ENCODE data around the gene KCNJ6. TPM values are rescaled to one million over a fixed set of nuclear protein-coding genes. Genes with fewer than 3 reads are reported as not detected.

Gene KCNJ6
- total RNA-seq, 1 donor from 2014 or later, result 10.5 TPM

DNA sequence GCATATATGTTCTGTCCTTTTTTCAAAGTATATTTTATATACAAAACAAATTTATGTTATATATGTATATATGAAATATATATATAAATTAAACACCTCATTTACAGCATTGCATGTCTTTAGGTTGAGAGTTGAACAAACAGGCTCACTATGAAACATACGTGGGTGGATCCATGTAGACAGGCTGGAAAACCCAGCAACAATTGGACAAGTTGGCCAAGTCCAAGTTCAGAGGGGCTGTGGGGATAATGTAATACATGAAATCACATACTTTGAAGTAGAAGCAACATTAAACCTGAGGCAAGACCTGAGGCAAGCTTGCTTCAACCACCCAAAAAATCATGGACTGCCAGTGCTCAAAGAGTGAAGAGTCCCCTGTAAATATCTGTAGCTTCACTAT lies 39.7 kb downstream of the KCNJ6 start:
- peaks cover 50% of the 10 kb centered on the region for H3K4me1 Mint-ChIP-seq (ENCODE audit: unreplicated experiment)
- H3K27ac Mint-ChIP-seq (ENCODE audit: unreplicated experiment), result peak overlapping the region; percentile 25
- TF ChIP-seq CTCF (IDR thresholded peaks at IDR 0.05), result no peak
- no peaks in the 10 kb centered on the region for H3K36me3 Mint-ChIP-seq (ENCODE audit: unreplicated experiment)
- H3K27me3 Mint-ChIP-seq (ENCODE audit: unreplicated experiment), result no peaks in the 10 kb centered on the region
- H3K9me3 Mint-ChIP-seq (ENCODE audit: unreplicated experiment), result no peaks in the 10 kb centered on the region
- no peak for DNase-seq (ENCODE audit: extremely low spot score, unreplicated experiment)
- no peak overlapping the region for H3K4me3 Mint-ChIP-seq (ENCODE audit: unreplicated experiment)

DNA sequence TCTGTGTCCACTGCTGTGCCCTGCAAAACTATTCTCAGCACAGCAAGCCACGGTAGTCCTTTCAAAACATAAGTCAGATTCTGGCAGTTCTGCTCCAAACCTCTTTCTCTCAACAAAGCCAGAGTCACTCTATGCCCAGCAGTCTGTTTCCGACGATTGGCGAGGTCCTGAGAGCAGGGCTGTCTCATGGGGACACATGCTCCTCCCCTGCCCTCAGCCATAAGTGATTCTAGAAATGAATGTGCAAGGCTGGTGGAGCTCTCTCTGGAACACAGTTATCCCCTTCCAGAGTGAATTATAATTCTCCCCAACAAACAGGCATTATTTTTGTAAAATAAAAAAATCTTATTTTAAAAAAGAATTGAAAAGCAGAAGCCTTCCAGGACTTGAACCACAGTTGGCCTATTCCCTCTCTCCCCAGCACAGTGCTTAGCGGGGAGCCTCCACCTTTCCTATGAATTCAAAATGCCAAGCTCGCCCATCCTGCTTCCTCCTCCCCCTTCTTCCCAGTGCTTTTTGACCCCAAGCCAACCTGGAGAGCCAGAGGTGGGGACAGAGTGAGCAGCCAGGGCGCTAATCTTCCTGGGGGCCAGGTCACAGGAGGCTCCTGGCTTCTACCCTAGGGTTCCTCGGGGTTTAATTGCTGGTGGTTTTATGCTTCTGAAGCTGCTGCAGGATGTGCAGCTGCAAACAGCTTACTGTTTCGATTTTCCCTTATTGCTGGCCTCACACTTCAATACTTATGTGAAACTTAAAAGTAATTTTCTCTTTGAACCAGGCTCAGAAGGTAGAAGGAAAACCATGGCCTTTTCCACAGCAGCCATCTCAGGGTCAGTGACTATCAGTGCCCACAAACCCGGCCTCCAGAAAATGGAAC lies 41.1 kb downstream of the KCNJ6 start:
- peaks cover 36% of the 10 kb centered on the region for H3K4me1 Mint-ChIP-seq (ENCODE audit: unreplicated experiment)
- no peaks in the 10 kb centered on the region for H3K9me3 Mint-ChIP-seq (ENCODE audit: unreplicated experiment)
- no peaks in the 10 kb centered on the region for H3K36me3 Mint-ChIP-seq (ENCODE audit: unreplicated experiment)
- no peak for DNase-seq (ENCODE audit: extremely low spot score, unreplicated experiment)
- peak overlapping the region; percentile 20 for H3K27ac Mint-ChIP-seq (ENCODE audit: unreplicated experiment)
- no peak overlapping the region for H3K4me3 Mint-ChIP-seq (ENCODE audit: unreplicated experiment)
- H3K27me3 Mint-ChIP-seq (ENCODE audit: unreplicated experiment), result no peaks in the 10 kb centered on the region
- no peak for TF ChIP-seq CTCF (IDR thresholded peaks at IDR 0.05)

GRCh38 chr21:37874481-37874880 lies 41.8 kb downstream of the KCNJ6 start:
- Mint-ChIP-seq H3K27me3 (ENCODE audit: unreplicated experiment) (no peaks in the 10 kb centered on the region), H3K27ac (ENCODE audit: unreplicated experiment) (no peak overlapping the region), H3K4me1 (ENCODE audit: unreplicated experiment) (peaks cover 38% of the 10 kb centered on the region), H3K36me3 (ENCODE audit: unreplicated experiment) (no peaks in the 10 kb centered on the region), H3K4me3 (ENCODE audit: unreplicated experiment) (no peak overlapping the region), H3K9me3 (ENCODE audit: unreplicated experiment) (no peaks in the 10 kb centered on the region)
- no peak for TF ChIP-seq CTCF (IDR thresholded peaks at IDR 0.05)
- no peak for DNase-seq (ENCODE audit: extremely low spot score, unreplicated experiment)

DNA sequence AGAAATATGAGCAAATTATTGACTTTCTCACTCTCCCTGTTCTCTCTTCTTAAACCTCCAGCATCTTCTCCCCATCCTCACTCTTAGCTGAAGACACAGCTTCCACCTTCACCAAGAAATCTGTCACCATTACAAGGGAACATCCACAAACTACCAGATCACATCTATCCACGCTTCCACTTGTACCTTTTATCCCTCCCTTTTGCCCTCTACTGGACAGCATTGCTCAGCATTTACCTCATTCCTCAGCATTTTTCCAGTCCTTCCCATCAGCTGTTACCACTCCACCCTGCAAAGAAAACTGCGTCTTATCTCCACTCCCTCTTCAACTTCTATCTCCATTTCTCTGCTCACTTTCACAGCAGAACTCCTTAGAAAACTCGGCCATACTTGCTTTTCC lies 42.6 kb downstream of the KCNJ6 start:
- H3K4me1 Mint-ChIP-seq (ENCODE audit: unreplicated experiment), result peaks cover 37% of the 10 kb centered on the region
- no peak overlapping the region for H3K4me3 Mint-ChIP-seq (ENCODE audit: unreplicated experiment)
- H3K36me3 Mint-ChIP-seq (ENCODE audit: unreplicated experiment), result no peaks in the 10 kb centered on the region
- H3K27ac Mint-ChIP-seq (ENCODE audit: unreplicated experiment), result no peak overlapping the region
- H3K27me3 Mint-ChIP-seq (ENCODE audit: unreplicated experiment), result no peaks in the 10 kb centered on the region
- no peaks in the 10 kb centered on the region for H3K9me3 Mint-ChIP-seq (ENCODE audit: unreplicated experiment)
- DNase-seq (ENCODE audit: extremely low spot score, unreplicated experiment), result no peak
- peak; percentile 36 for TF ChIP-seq CTCF (IDR thresholded peaks at IDR 0.05)

DNA sequence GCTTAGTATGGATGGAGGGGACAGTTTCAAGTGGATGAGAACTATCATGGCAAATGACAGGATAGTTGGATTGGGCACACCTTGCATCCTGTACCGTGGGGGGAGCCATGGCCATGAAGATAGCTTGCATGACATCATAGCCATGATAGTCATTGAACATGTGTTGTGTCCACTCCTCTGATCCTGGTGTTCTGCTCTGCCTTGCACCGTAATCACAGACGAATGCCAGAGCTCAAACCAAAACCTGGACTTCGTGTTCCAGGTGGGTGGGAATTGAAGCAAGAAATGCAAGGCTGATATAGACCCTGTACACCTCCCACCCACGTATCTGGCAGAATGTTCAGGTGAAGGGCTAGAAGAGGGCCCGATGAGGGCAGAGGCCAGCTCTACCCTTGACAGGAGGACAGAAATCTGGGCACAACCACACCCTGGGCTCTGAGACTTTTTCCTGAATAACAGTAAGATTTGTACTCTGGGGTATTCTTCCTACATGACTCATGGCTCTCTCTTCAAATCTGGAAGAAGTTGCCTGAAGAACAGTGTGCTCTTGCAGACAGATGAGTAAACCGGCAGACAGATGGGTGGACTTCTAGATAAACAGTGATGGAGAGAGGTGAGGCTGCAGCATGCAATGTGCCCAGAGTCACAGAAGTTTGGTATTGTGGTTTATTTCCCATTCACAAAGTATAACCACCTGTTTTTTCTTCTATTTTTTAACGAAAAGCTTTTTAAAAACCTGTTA lies 45.0 kb downstream of the KCNJ6 start:
- Mint-ChIP-seq H3K36me3 (ENCODE audit: unreplicated experiment) (no peaks in the 10 kb centered on the region), H3K4me3 (ENCODE audit: unreplicated experiment) (no peak overlapping the region), H3K9me3 (ENCODE audit: unreplicated experiment) (no peaks in the 10 kb centered on the region), H3K27me3 (ENCODE audit: unreplicated experiment) (no peaks in the 10 kb centered on the region), H3K4me1 (ENCODE audit: unreplicated experiment) (peaks cover 21% of the 10 kb centered on the region), H3K27ac (ENCODE audit: unreplicated experiment) (no peak overlapping the region)
- DNase-seq (ENCODE audit: extremely low spot score, unreplicated experiment), result no peak
- TF ChIP-seq CTCF (IDR thresholded peaks at IDR 0.05), result no peak

All from osteocyte (in vitro differentiated cells).